Tibial nerve (tissue), 4 donors: ENCODE results near the gene UBE4A. TPM values are rescaled to one million over a fixed set of nuclear protein-coding genes. Genes with fewer than 3 reads are reported as not detected.

ENCODE experiments used
- DNase-seq, 2 donors: peaks; one replicate each; pipeline ENCODE4 v3.0.0-alpha.2; 2019; ENCODE audit warnings: low spot score in 2 of 2
- H3K27ac ChIP-seq, 4 donors: fragments of 200-600 bp; sonication (generic) in 3 of 4; one replicate each; pipeline ENCODE4 v1.5.1; 2017 to 2019; ENCODE audit warnings: mild to moderate bottlenecking in 1 of 4
- H3K27me3 ChIP-seq, 2 donors: fragments of 200-600 bp; sonication (generic) in 1 of 2; one replicate each; pipeline versions ENCODE4 v1.5.1 to v1.6.0; 2017 to 2019
- H3K36me3 ChIP-seq, 3 donors: fragments of 200-600 bp; sonication (generic); one replicate each; pipeline ENCODE4 v1.5.1; 2018 to 2019
- H3K4me1 ChIP-seq, 4 donors: fragments of 200-600 bp; sonication (generic) in 3 of 4; one replicate each; pipeline ENCODE4 v1.5.1; 2017 to 2019
- H3K4me3 ChIP-seq, 4 donors: fragments of 200-600 bp; sonication (generic) in 3 of 4; one replicate each; pipeline ENCODE4 v1.5.1; 2017 to 2019; ENCODE audit warnings: mild to moderate bottlenecking in 1 of 4, moderate library complexity in 1 of 4
- H3K9me3 ChIP-seq, 4 donors: fragments of 200-600 bp; sonication (generic) in 3 of 4; one replicate each; pipeline ENCODE4 v1.5.1; 2017 to 2019
- EP300 ChIP-seq, 2 donors: sonication (generic); formaldehyde crosslinking; IDR thresholded peaks; one replicate each; pipeline ENCODE4 v1.6.1; 2017; ENCODE audit warnings: antibody characterized with exemption in 2 of 2, mild to moderate bottlenecking in 1 of 2
- POLR2A ChIP-seq, 2 donors: fragments of 450-650 bp; IDR thresholded peaks; one replicate each; pipeline ENCODE4 v1.6.1; 2017; ENCODE audit warnings: antibody characterized with exemption in 2 of 2, mild to moderate bottlenecking in 2 of 2, moderate library complexity in 2 of 2
- small RNA-seq: library from RNA; depleted of rRNA; stranded (forward); fragments of <200 nt; gene quantifications from one replicate; pipeline ENCODE3, GENCODE V24; 2016
- total RNA-seq, 4 donors: library from RNA; depleted of rRNA; stranded (reverse); fragments of >200 nt; gene quantifications; one replicate each; pipeline ENCODE4 v1.1.0, GENCODE V29; 2016
- TF ChIP-seq, protein P1 (sequence below), 5 experiments: fragments of 200-600 bp in 3 of 5; fragments of 450-650 bp in 2 of 5; sonication (generic) in 3 of 5; IDR thresholded peaks; one replicate each; pipeline ENCODE4 v1.5.1; 2016 to 2019; ENCODE audit warnings: antibody characterized with exemption in 5 of 5, mild to moderate bottlenecking in 3 of 5, moderate library complexity in 2 of 5

The UBE4A gene
- total RNA-seq, 4 donors from 2014 or later = 38.4 to 48.5 (median 41.4) TPM

DNA sequence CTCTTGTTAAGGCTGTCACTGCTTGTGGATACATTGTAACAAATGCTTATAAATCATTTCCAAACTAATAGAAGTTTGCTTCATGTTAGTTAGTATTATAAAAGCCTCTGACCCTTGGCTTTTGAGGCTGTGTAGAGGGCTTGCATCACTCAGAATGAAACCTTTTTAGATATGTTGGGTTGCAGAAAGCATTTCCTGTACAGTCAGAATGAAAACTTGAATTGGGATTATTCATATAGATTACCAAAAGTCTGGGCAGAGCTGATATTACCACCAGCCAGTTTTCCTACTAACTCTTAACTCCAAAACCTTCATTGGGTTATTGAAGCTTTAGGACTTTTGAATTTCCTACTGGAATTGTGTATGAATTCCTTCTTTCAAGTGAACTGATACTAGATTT, 88.9 kb downstream of the UBE4A start:
- Histone ChIP-seq H3K4me1 (peaks cover 0 to 69% (median 12%) of the 10 kb centered on the region in 4 donors), H3K9me3 (no peaks in the 10 kb centered on the region), H3K4me3 (no peak overlapping the region), H3K27me3 (no peaks in the 10 kb centered on the region), H3K27ac (no peak overlapping the region), H3K36me3 (peaks cover 0 to 5% (median 0%) of the 10 kb centered on the region in 3 donors)
- DNase-seq = no peak
- no peak for TF ChIP-seq POLR2A (IDR thresholded peaks at IDR 0.05)
- TF ChIP-seq, protein P1, sequence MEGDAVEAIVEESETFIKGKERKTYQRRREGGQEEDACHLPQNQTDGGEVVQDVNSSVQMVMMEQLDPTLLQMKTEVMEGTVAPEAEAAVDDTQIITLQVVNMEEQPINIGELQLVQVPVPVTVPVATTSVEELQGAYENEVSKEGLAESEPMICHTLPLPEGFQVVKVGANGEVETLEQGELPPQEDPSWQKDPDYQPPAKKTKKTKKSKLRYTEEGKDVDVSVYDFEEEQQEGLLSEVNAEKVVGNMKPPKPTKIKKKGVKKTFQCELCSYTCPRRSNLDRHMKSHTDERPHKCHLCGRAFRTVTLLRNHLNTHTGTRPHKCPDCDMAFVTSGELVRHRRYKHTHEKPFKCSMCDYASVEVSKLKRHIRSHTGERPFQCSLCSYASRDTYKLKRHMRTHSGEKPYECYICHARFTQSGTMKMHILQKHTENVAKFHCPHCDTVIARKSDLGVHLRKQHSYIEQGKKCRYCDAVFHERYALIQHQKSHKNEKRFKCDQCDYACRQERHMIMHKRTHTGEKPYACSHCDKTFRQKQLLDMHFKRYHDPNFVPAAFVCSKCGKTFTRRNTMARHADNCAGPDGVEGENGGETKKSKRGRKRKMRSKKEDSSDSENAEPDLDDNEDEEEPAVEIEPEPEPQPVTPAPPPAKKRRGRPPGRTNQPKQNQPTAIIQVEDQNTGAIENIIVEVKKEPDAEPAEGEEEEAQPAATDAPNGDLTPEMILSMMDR (IDR thresholded peaks at IDR 0.05) = no peak
- no peak for TF ChIP-seq EP300 (IDR thresholded peaks at IDR 0.05)

Small RNA genes lying within 50 kb of the gene (small RNA-seq; reads per million reads assigned to genes)
- not detected for gene AP001582.1

Other genes starting within 250 kb of the UBE4A start
- 1 to 10 TPM in 2 of 4 donors, under 1 TPM in 2; 0.66 to 4.1 (median 1.1) TPM for gene SCN4B, start 206.8 kb upstream of the UBE4A start, total RNA-seq
- 1 to 10 TPM in 1 of 4 donors, under 1 TPM in 2, not detected in 1; 0.78 to 1.3 (median 0.87) TPM for gene SCN2B, start 183.0 kb upstream of the UBE4A start, total RNA-seq
- gene JAML, start 134.6 kb upstream of the UBE4A start, total RNA-seq = 1 to 10 TPM in 3 of 4 donors, under 1 TPM in 1; 0.60 to 4.5 (median 3.9) TPM
- gene MPZL3, start 107.2 kb upstream of the UBE4A start, total RNA-seq = 1 to 10 TPM in 3 of 4 donors, under 1 TPM in 1; 0.87 to 3.1 (median 1.9) TPM
- 10 to 100 TPM in 3 of 4 donors, 1 to 10 TPM in 1; 6.7 to 53.7 (median 27.0) TPM for gene MPZL2, start 95.3 kb upstream of the UBE4A start, total RNA-seq
- gene CD3E, start 54.9 kb upstream of the UBE4A start, total RNA-seq = 1 to 10 TPM in 1 of 4 donors, under 1 TPM in 2, not detected in 1; 0.78 to 3.6 (median 0.90) TPM
- gene CD3D, start 16.9 kb upstream of the UBE4A start, total RNA-seq = 1 to 10 TPM in 1 of 4 donors, not detected in 3; 1.1 TPM
- gene CD3G, start 15.3 kb upstream of the UBE4A start, total RNA-seq = 1 to 10 TPM in 2 of 4 donors, under 1 TPM in 1, not detected in 1; 0.44 to 1.5 (median 1.4) TPM
- gene ATP5MG, start 42.0 kb downstream of the UBE4A start, total RNA-seq = 10 to 100 TPM; 22.4 to 51.5 (median 34.4) TPM
- 100 to 1,000 TPM in 1 of 4 donors, 10 to 100 TPM in 3; 78.6 to 101 (median 86.8) TPM for gene KMT2A, start 76.9 kb downstream of the UBE4A start, total RNA-seq
- 1 to 10 TPM; 2.7 to 9.0 (median 5.1) TPM for gene TTC36, start 167.9 kb downstream of the UBE4A start, total RNA-seq
- gene TMEM25, start 171.6 kb downstream of the UBE4A start, total RNA-seq = 10 to 100 TPM; 12.6 to 25.6 (median 20.7) TPM
- 10 to 100 TPM; 30.3 to 44.4 (median 35.4) TPM for gene IFT46, start 206.3 kb downstream of the UBE4A start, total RNA-seq
- gene ARCN1, start 212.8 kb downstream of the UBE4A start, total RNA-seq = 10 to 100 TPM; 74.3 to 94.8 (median 88.5) TPM
- 100 to 1,000 TPM; 299 to 365 (median 323) TPM for gene PHLDB1, start 248.0 kb downstream of the UBE4A start, total RNA-seq